Neural cell (in vitro differentiated cells): ENCODE measurements around the gene RNF148. TPM values are rescaled to one million over a fixed set of nuclear protein-coding genes. Genes with fewer than 3 reads are reported as not detected.

Experiments used
- H2AFZ ChIP-seq: fragments of 200-600, 300-800 bp; sonication (generic), shearing (Covaris generic); 2 replicates; pipeline ENCODE4 v1.6.0; 2014; ENCODE audit warnings: low read depth, mild to moderate bottlenecking, antibody characterized with exemption, low read length, moderate library complexity
- H3F3A ChIP-seq: fragments of 200-600 bp; shearing (Covaris generic); 2 replicates; pipeline ENCODE4 v1.6.1; 2016; ENCODE audit warnings: mild to moderate bottlenecking, moderate library complexity, mixed read lengths, antibody characterized with exemption, low read length; ENCODE audit not compliant: insufficient read depth, poor library complexity, severe bottlenecking
- H3K27ac ChIP-seq: fragments of 200-600, 300-800 bp; sonication (generic), shearing (Covaris generic); 2 replicates; pipeline ENCODE4 v1.5.1; 2014; ENCODE audit warnings: mild to moderate bottlenecking, low read length, moderate library complexity
- H3K27me3 ChIP-seq: fragments of 300-800, 200-600 bp; sonication (generic), shearing (Covaris generic); 2 replicates; pipeline ENCODE4 v1.6.0; 2014; ENCODE audit warnings: mild to moderate bottlenecking, low read depth, low read length, moderate library complexity; ENCODE audit not compliant: insufficient read depth
- H3K36me3 ChIP-seq: fragments of 300-800, 200-600 bp; sonication (generic), shearing (Covaris generic); 2 replicates; pipeline ENCODE4 v1.5.1; 2014; ENCODE audit warnings: mild to moderate bottlenecking, antibody characterized with exemption, low read length, moderate library complexity; ENCODE audit not compliant: insufficient read depth
- H3K4me2 ChIP-seq: fragments of 300-800, 200-600 bp; sonication (generic), shearing (Covaris generic); 2 replicates; pipeline ENCODE4 v1.6.0; 2014; ENCODE audit warnings: mild to moderate bottlenecking, low read length
- H3K4me3 ChIP-seq: fragments of 300-800, 200-600 bp; sonication (generic), shearing (Covaris generic); 2 replicates; pipeline ENCODE4 v1.5.1; 2014; ENCODE audit warnings: mild to moderate bottlenecking, low read length, moderate library complexity
- H3K79me2 ChIP-seq: fragments of 200-600 bp; shearing (Covaris generic); replicated peaks from 2 replicates; pipeline ENCODE4 v1.6.0; 2014; ENCODE audit warnings: mild to moderate bottlenecking, low read length, moderate library complexity; ENCODE audit not compliant: insufficient read depth
- H3K9ac ChIP-seq: fragments of 300-800, 200-600 bp; sonication (generic), shearing (Covaris generic); 2 replicates; pipeline ENCODE4 v1.6.1; 2016; ENCODE audit warnings: mild to moderate bottlenecking, low read length, mixed read lengths
- H3K9me2 ChIP-seq: fragments of 200-600 bp; shearing (Covaris generic); 2 replicates; pipeline ENCODE4 v1.6.1; 2016; ENCODE audit warnings: mild to moderate bottlenecking, low read length, mixed read lengths; ENCODE audit not compliant: insufficient read depth
- H3K9me3 ChIP-seq: fragments of 200-600, 300-800 bp; sonication (generic), shearing (Covaris generic); 2 replicates; pipeline ENCODE4 v1.6.1; 2016; ENCODE audit warnings: mild to moderate bottlenecking, mixed run types, low read length, moderate library complexity, mixed read lengths
- H4K20me1 ChIP-seq: fragments of 200-600 bp; shearing (Covaris generic); 2 replicates; pipeline ENCODE4 v1.6.1; 2016; ENCODE audit warnings: mild to moderate bottlenecking, mixed run types; ENCODE audit not compliant: insufficient read depth
- EP300 ChIP-seq: fragments of 450-650 bp; conservative IDR thresholded peaks from 2 replicates; pipeline ENCODE4 v1.6.1; 2014; ENCODE audit warnings: antibody characterized with exemption, mild to moderate bottlenecking, moderate library complexity; ENCODE audit not compliant: poor library complexity, severe bottlenecking
- EZH2 ChIP-seq: fragments of 200-600, 300-800 bp; shearing (Covaris generic), sonication (generic); IDR thresholded peaks from 2 replicates; pipeline ENCODE4 v1.6.1; 2014; ENCODE audit warnings: antibody characterized with exemption, low read length, borderline replicate concordance, mild to moderate bottlenecking; ENCODE audit not compliant: insufficient read depth, poor library complexity, severe bottlenecking
- MXI1 ChIP-seq: fragments of 450-650 bp; conservative IDR thresholded peaks from 2 replicates; pipeline ENCODE4 v1.6.1; 2014; ENCODE audit warnings: antibody characterized with exemption, mild to moderate bottlenecking; ENCODE audit not compliant: poor library complexity, severe bottlenecking
- POLR2AphosphoS5 ChIP-seq: IDR thresholded peaks from 2 replicates; pipeline ENCODE4 v1.6.1; 2012
- RAD21 ChIP-seq: fragments of 450-650 bp; conservative IDR thresholded peaks from 2 replicates; pipeline ENCODE4 v1.6.1; 2014; ENCODE audit warnings: antibody characterized with exemption, mild to moderate bottlenecking, moderate library complexity
- SMC3 ChIP-seq: fragments of 450-650 bp; conservative IDR thresholded peaks from 2 replicates; pipeline ENCODE4 v1.6.1; 2014; ENCODE audit warnings: antibody characterized with exemption, mild to moderate bottlenecking, moderate library complexity; ENCODE audit not compliant: poor library complexity
- TAF1 ChIP-seq: IDR thresholded peaks from 2 replicates; pipeline ENCODE4 v1.6.1; 2012; ENCODE audit warnings: low read depth
- polyA plus RNA-seq: library from polyadenylated mRNA; depleted of rRNA; stranded (reverse); fragments of >200 nt; gene quantifications from 2 replicates; pipeline ENCODE4 v1.2.3, GENCODE V29; 2014
- TF ChIP-seq, protein P1 (sequence below): IDR thresholded peaks from 2 replicates; pipeline ENCODE4 v1.6.1; 2012; ENCODE audit warnings: borderline replicate concordance
- TF ChIP-seq, protein P2 (sequence below): fragments of 450-650 bp; IDR thresholded peaks from 2 replicates; pipeline ENCODE4 v1.5.1; 2014; ENCODE audit warnings: antibody characterized with exemption, mild to moderate bottlenecking, moderate library complexity; ENCODE audit not compliant: poor library complexity, severe bottlenecking

The RNF148 gene
- polyA plus RNA-seq, 1 donor from 2014 or later, result 0.25 TPM

DNA sequence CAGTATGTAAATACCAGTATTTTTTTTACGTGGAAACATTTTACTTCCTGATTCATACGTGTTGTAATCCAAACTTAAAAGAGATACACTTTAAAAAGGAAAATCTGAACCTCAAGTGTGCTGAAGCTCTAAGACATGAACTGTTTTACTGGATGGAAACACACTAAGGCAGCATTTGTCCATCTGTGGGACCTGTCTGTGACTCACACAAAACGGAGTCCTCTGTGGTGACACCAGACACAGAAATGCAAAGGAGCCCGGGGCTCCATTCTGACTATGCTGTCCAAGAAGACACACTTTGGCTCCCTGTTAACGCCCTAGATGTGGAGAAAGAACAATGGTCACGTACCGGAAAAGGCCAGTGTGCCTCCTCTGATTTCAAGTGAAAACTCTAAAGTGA is 27.7 kb downstream of the RNF148 start:
- H3K4me3 ChIP-seq, result no peak overlapping the region
- no peaks in the 10 kb centered on the region for H3K79me2 ChIP-seq
- no peak overlapping the region for H3K9ac ChIP-seq
- H3K27me3 ChIP-seq, result no peaks in the 10 kb centered on the region
- no peaks in the 10 kb centered on the region for H3K9me3 ChIP-seq
- H3K36me3 ChIP-seq, result no peaks in the 10 kb centered on the region
- no peak overlapping the region for H2AFZ ChIP-seq
- no peak overlapping the region for H3K27ac ChIP-seq
- TF ChIP-seq RAD21 (no peak), SMC3 (no peak), EP300 (no peak), TAF1 (no peak), MXI1 (no peak), EZH2 (no peak), POLR2AphosphoS5 (no peak)
- TF ChIP-seq, protein P1, sequence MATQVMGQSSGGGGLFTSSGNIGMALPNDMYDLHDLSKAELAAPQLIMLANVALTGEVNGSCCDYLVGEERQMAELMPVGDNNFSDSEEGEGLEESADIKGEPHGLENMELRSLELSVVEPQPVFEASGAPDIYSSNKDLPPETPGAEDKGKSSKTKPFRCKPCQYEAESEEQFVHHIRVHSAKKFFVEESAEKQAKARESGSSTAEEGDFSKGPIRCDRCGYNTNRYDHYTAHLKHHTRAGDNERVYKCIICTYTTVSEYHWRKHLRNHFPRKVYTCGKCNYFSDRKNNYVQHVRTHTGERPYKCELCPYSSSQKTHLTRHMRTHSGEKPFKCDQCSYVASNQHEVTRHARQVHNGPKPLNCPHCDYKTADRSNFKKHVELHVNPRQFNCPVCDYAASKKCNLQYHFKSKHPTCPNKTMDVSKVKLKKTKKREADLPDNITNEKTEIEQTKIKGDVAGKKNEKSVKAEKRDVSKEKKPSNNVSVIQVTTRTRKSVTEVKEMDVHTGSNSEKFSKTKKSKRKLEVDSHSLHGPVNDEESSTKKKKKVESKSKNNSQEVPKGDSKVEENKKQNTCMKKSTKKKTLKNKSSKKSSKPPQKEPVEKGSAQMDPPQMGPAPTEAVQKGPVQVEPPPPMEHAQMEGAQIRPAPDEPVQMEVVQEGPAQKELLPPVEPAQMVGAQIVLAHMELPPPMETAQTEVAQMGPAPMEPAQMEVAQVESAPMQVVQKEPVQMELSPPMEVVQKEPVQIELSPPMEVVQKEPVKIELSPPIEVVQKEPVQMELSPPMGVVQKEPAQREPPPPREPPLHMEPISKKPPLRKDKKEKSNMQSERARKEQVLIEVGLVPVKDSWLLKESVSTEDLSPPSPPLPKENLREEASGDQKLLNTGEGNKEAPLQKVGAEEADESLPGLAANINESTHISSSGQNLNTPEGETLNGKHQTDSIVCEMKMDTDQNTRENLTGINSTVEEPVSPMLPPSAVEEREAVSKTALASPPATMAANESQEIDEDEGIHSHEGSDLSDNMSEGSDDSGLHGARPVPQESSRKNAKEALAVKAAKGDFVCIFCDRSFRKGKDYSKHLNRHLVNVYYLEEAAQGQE, result no peak
- TF ChIP-seq, protein P2, sequence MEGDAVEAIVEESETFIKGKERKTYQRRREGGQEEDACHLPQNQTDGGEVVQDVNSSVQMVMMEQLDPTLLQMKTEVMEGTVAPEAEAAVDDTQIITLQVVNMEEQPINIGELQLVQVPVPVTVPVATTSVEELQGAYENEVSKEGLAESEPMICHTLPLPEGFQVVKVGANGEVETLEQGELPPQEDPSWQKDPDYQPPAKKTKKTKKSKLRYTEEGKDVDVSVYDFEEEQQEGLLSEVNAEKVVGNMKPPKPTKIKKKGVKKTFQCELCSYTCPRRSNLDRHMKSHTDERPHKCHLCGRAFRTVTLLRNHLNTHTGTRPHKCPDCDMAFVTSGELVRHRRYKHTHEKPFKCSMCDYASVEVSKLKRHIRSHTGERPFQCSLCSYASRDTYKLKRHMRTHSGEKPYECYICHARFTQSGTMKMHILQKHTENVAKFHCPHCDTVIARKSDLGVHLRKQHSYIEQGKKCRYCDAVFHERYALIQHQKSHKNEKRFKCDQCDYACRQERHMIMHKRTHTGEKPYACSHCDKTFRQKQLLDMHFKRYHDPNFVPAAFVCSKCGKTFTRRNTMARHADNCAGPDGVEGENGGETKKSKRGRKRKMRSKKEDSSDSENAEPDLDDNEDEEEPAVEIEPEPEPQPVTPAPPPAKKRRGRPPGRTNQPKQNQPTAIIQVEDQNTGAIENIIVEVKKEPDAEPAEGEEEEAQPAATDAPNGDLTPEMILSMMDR, result no peak
- H3K9me2 ChIP-seq, result no peaks in the 10 kb centered on the region
- no peaks in the 10 kb centered on the region for H3F3A ChIP-seq
- H3K4me2 ChIP-seq, result no peak overlapping the region
- no peaks in the 10 kb centered on the region for H4K20me1 ChIP-seq

DNA sequence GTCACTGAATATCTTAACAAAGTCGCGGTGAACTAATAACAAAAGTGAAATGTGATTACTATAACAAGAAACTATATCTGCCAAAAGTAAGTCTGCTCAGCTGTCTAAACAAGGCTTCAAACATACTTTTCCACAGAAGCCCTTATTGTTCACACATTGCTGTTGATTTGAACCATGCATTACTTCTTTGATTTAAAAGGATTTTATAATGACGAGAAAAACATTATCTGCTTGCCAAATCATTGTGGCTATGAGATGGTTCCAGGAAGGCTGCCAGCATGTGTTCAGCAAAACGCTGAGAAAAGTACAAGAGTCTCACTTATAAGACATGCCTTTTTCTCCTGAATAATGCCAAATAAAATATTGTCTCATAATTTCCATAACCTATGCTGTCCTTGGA is 28.2 kb downstream of the RNF148 start:
- Histone ChIP-seq H3K79me2 (no peaks in the 10 kb centered on the region), H3K27me3 (no peaks in the 10 kb centered on the region), H4K20me1 (no peaks in the 10 kb centered on the region), H2AFZ (no peak overlapping the region), H3K4me3 (no peak overlapping the region), H3K9me2 (no peaks in the 10 kb centered on the region), H3K27ac (no peak overlapping the region), H3K9me3 (no peaks in the 10 kb centered on the region), H3K4me2 (no peak overlapping the region), H3F3A (no peaks in the 10 kb centered on the region), H3K9ac (no peak overlapping the region), H3K36me3 (no peaks in the 10 kb centered on the region)
- TF ChIP-seq, protein P1, result no peak
- TF ChIP-seq POLR2AphosphoS5 (no peak), RAD21 (no peak), EP300 (no peak), SMC3 (no peak), MXI1 (no peak), EZH2 (no peak), TAF1 (no peak)
- TF ChIP-seq, protein P2, result no peak
